DMS 273 treated with DMSO at 0.1 percent for 48 hours (cell line): ENCODE measurements around the gene SLC35B1.
"Not testable (repeated sequence)": the region's sequence is repeated elsewhere in the genome, so short reads cannot be mapped to it uniquely, and the experiment has no call there.

ENCODE experiments used
- DNase-seq: peaks from one replicate; lab custom pipeline; 2025; lab: John Stamatoyannopoulos, UW

Gene SLC35B1

DNA sequence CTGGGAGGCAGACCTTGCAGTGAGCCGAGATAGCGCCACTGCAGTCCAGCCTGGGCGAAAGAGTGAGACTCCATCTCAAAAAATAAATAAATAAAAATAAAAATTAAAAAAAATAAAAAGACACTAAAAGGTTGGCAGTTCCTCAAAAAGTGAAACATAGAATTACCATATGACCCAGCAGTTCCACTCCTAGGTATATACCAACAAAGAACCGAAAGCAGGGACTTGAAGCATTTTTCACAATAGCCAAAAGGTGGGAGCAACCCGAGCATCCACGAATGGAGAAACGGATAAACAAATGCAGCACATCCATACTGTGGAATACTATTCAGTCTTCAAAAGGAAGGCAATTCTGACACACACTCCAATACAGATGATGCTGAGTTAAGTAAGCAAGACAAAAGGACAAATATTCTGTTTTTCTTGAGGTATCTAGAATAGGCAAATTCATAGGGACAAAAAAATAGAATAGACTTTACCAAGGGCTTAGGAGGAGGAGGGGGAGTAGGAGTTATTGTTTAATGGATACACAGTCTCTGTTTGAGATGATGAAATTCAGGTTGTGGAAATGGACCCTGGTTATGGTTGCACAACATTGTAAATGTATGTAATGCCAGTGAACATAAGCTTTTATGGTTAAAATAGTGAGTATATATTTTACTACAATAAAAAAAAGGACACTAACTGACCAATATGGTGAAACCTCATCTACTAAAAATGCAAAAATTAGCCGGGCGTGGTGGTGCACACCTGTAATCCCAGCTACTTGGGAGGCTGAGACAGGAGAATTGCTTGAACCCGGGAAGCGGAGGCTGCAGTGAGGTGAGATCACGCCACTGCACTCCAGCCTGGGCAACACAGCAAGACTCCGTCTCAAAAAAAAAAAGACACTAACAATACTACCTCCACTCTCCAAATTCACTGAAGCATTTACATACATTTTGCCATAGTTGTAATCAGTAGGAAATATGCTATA, 27.0 kb upstream of the SLC35B1 start:
- DNase-seq: no peak

DNA sequence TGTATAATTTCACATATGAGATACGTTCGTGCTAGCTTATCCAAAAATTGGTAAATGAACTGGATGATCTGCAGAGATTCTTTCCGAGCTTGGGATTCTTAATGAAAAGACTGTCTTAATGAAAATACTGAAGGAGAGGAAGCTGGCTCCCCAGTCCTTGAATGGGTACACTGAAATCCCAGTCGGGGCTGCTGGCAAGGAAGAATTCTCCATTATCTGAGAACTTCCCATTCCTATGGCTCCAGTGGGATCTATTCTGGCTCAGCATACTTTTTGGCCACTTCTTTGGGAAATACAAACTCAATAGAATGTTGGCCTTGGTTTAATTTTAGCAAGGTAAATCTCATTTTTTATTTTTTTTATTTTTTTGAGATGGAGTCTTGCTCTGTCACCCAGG, 23.7 kb upstream of the SLC35B1 start:
- DNase-seq: no peak

DNA sequence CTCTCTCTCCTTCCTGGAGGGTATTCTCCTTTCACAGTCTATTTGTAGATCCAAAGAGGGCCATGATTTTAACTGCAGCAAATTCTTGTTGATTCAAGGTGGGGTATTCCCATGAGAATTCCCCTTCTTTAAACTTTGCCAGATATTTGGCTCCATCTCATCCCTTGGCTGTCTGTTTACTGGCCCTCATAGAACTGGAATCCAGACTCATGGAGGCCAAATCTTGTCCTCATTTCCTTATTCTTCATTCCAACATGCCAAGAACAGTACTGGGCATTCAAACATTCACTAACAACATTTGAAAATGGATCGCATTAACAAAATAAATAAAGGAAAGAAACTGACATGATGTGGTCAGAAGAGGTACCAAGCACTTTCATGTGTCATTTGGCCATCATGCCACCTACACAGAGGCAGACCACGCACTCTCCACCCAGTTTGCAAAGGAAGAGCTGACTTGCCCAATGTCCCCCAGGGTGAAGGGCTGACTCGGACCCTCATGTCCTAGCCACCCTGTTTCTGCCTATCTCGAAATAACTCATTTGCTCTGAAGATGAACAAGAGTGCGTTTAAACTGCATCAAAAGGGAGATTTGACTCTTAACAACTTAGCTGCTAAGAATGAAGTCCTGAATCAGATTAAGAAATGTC, 23.1 kb upstream of the SLC35B1 start:
- no peak for DNase-seq

DNA sequence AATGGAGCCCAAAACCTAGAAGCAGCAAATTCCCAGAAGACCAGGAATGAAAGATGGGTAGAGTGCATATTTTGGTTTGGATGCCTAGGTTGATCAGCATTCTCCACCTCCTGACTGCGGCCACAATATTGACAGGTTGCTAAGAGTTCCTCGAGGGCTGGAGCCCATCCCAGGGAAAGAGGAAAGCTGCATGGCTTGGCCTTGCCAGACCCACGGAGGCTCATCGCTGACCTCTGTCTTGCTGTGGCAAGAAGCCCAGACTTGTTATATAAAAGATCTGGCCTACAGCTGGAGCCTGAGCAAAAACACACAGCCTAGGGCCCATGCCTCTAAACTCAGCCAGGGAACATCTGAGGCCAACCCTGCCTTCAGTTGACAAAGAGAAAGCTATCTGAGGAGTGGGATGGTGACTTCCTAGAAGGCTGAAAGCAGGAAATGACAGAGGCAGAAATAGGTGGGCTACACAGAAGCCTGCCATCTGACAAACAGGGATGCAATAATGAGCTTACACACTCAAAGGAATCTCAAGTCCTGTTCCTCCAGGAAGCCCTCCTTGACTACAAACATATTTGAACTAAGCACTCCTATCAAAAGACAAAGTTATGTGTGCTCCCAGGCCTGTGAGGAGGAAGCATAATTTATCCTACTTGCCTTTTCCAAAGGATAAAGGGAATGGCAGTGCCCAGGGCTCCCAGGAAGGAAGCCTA, 22.5 kb upstream of the SLC35B1 start:
- DNase-seq: no peak

DNA sequence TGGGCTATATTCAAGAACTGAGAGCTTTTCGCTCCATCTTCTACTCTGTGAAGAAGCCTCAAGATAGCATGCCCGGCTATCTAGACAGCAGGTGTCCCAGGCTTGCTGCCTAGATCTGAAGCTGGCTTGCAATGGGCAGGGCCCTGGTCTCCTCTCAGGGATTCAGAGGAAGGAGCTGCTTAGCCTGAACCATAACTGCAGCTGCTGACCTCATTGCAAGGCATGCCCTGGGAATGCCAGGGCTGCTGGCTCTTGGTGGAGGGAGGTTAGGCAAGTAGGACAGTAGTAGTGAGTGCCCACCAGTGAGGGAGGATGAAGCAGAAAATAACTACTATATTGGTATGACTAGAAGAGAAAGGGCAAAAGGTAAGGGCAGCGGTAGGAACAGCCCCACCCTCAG, 21.3 kb upstream of the SLC35B1 start:
- no peak for DNase-seq

DNA sequence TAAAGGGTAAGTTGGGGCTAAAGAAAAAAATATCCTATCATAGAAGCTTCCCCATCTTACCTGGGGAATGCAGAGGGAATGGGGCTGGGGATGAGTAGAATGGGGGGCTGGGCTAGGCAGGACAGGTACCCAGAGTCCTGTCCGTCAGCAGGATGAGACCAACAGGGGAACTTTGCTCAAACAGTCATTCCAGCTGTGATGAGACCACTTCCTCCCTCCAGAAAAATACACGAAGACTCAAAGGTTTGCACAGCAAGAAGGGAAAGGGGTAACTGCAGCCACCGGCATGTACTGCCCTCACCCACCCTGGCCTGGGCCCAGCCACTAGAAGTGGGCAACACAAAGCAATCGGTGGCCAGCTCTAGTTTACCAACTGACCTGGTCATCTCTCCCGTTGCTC, 20.7 kb upstream of the SLC35B1 start:
- DNase-seq: no peak

DNA sequence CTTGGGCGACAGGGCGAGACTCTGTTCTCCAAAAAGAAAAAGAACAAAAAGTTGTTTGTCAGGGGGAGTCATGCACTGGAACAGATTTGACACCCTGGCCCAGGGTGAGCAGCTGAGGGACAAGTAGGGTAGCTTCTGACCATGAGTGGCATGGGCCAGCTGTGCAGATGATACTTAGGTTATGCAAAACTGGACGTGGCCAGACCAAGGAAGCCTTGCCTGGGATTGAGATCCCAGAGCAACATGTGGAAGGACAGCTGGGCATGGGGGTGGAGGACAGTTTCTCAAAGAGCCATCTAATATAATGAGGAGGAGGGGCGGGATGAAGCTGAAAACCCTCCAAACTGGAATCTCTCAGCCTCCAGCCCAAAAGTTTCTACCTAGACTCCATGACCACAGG, 19.6 kb upstream of the SLC35B1 start:
- no peak for DNase-seq

DNA sequence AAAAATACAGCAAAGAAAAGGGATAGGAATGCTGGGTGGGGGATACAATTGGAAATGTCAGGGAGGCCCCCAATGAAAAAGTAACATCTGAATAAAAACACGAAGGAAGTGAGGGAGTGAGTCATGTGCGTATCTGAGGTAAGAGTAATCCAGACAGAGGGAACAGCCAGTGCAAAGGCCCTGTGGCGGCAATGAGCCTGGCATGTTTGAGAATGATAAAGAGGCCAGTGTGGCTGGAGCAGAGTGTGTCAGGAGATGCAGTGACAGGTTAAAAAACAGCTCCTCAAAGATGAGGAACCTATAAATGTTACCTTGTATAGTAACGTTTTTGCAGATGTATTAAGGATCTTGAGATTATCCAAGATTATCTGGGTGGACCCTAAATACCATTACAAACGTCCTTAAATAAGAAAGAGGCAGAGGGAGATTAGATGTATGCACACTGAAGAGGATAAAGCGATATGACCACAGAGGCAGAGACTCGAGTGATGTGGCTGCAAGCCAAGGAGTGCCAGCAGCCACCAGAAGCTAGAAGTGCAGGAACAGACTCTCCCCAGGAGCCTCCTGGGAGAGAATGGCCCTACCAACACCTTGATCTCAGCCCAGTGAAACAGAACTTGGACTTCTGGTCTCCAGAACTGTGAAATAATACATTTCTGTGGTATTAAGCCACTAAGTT, 17.8 kb upstream of the SLC35B1 start:
- DNase-seq: no peak

DNA sequence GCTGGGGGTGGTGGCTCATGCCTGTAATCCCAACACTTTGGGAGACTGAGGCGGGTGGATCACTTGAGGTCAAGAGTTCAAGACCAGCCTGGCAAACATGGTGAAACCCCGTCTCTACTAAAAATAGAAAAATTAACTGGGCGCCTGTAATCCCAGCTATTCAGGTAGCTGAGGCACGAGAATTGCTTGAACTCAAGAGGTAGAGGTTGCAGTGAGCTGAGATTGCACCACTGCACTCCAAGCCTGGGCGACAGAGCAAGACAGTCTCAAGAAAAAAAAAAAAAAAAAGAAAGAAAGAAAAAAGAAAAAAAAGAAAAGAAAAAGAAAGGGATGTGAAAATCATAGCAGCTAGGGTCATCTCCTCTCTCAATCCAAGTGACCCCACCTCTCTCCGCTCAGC, 16.8 kb upstream of the SLC35B1 start:
- DNase-seq: not testable (repeated sequence)

DNA sequence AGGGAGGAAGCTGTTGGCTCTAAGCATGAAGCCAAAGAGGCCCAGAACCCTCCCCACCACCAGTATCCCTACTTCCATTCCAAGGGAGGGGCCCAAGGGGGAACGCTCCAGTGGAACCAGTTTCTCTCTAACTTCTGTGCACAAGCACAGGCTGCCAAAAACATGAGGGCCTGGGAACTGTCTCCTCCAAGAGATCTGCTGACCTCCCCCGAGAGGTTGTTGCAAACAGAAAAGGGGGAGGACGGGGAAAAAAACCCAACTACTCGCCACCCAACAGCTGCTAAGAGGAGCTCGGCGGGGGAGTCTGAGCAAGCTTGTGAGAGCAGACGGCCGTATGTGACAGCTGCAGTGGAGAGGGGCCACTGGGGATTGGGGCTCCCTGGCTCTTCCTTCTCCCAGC, 15.7 kb upstream of the SLC35B1 start:
- DNase-seq: peak; percentile 73

DNA sequence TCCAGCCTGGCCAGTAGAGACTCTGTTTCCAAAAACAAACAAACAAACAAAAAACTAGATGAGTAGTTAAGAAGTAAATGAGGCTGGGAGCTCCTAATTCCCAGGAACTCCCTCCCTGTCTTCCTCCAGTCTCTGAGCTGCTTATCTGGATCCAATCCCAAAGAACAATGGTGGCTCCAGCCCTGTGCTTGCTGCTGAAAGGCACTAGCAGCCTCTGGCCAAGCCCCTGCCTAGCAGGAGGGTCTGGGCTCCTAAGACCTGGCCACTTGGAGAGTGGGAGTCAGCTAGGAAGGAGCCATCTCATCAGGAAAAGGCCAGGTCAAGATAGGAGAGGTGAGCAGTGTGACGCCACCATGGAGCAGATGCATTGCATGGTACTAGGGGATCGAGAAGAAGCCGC, 14.3 kb upstream of the SLC35B1 start:
- no peak for DNase-seq

DNA sequence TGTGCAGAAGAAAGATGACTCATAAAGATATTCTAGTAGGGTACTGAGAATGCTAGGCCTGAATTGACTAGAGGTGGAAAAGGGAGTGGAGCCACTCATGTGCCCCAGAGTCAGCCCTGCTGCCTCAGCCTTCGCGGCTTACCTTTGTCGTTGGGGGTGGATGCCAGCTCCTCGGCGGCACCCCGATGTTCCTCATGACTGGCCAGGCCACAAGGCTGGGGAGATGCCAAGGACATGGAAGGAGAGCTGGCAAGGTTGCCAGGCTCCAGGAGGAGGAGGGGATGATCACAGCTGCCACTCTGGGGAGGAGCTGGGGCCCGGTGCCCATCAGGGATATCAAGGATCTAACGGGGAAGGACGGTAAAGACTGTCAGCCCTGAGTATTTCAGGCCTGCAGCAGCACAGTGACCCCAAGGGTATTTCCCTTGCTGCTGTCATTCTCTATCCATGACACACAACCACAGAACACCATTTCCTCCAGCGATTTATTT, 9.7 kb upstream of the SLC35B1 start:
- DNase-seq: no peak

DNA sequence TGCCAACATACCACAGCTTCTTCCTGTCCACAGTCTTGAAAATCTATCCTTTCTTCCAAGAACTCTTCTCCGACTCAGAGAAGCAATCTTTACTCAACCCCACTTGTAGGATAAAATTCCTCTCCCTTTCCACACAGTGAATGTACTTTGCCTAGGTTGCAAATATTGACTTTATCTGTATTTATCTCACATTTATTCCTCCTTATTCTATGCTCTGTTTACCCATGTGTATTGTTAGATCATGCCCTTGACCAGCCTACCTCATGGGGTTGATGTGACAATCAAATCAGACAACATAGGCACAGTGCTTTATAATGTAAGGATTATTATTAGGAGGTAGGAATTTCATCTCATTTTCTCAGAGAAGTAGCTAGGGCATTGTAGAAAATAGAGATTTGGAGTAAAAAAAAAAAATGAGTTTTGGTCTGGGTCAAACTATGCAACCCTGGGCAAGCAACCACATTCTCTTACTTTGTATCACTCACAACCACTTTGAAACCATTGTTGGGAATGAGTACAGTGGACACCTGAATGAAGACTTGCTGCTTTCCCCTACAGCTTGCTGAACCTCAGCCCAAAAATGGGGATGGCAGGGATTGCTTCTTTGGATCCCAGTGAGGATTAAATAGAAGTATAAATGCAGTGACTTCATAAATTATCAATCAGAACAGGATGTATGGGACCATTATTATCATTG, 9.1 kb upstream of the SLC35B1 start:
- no peak for DNase-seq

DNA sequence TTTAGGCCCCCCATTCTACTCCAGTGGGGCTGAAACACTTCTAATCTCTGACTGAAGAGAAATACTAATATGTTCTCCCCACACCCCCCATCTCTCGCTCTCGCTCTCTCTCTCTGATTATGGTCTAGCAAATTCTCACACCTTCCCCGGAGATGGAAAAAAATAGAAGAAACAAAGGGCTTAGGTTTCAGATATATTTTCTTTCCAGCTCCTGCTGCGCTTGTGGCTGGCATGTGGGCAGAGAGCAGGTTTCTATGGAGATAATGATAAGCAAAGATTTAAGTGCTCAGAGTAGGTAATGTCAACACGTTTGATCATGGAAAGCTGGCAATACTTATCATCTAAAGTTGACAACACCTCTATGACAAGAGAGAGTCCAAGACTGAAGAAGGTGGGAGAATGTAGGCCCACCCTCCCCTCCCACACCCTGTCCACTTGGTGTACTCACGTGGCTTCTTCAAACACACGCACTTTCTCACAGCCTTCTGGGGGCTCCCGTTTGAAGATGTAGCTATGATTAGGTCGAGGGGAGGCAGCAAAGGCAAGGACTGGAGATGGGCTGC, 8.0 kb upstream of the SLC35B1 start:
- DNase-seq: no peak

DNA sequence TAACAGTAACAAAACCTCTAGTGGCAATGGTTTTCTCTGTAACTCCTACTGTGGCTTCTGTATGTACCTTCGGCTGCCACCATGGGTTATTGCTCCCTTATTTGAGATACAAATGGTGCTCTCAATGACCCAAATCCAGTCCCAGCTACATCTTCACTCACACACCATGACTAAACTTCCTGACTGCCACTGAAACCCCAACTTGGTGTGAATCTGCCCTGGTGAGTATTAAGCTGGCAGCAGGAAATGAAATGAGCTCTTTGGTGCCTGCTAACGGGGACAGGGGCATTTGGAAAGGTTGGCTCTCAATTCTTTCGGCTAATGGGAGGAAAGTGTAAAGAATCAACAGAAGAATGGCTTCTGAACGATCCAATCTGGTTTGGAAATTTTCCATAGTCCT, 7.5 kb upstream of the SLC35B1 start:
- no peak for DNase-seq

DNA sequence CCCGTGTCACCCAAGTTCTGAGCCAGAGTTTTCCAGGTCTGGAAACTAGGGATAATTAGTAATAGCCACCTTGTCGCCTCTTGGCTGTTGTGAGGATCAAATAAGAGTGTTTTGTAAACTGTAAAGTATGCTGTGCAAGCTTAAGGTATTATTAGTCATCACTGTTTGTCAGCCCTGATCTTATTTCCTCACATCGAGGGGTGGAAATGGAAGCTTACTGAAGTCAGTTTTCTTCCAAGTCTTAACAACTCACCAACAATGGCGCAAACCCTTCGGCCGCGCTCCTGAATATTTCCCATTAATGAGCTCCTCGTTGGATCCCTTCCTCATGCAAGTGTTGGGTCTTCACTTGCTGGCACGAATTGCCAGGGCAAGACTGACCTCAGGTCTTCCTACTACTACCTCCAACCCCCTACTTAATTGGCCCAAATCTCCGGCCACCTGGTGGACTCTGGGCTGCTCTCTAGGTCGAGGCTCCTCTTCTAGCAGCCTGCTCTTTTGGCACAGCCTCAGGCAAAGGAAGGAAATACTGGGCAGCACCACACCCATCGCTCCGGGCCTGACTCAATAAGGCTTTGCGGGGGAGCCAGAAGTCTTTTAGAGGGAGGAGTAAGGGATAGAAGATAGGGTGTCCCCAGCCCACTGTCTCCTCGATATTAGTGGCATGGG, 885 bp upstream of the SLC35B1 start:
- no peak for DNase-seq

DNA sequence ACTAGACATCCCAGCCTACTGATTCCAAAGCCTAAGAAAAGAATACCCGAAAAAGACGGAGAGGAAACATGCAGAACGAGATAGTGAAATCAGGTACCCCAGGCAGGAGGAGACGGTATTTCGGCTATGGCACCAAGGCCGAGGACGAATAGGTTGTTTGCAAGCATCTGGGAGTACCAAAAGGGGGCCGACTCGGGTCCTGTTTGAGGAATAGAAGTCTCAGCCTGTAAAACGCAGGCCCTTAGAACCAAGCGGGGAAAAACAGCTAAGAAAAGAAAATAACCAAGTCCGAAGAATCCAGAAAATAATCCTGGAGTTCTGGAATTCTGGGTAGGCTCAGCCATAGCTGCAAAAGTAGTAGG, 537 bp downstream of the SLC35B1 start:
- DNase-seq: no peak

DNA sequence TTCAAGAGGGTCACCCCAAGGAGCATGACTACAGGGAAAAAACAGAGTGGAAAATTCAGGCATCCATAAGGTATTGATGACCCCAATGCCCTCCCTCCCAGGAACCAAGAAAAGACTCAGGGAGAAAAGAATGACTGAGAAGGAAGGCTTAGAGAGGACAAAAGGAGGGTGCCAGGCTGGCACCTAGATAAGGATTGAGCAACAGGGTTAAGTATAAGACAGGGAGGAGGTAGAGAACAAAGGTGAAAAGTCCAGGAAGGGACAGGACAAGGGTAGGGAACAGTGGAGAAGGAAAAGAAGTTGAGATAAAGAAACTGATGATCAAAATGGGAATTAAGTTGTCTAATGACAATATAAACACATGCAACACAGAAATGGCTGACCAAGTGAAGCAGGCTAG, 2.5 kb downstream of the SLC35B1 start:
- DNase-seq: no peak

DNA sequence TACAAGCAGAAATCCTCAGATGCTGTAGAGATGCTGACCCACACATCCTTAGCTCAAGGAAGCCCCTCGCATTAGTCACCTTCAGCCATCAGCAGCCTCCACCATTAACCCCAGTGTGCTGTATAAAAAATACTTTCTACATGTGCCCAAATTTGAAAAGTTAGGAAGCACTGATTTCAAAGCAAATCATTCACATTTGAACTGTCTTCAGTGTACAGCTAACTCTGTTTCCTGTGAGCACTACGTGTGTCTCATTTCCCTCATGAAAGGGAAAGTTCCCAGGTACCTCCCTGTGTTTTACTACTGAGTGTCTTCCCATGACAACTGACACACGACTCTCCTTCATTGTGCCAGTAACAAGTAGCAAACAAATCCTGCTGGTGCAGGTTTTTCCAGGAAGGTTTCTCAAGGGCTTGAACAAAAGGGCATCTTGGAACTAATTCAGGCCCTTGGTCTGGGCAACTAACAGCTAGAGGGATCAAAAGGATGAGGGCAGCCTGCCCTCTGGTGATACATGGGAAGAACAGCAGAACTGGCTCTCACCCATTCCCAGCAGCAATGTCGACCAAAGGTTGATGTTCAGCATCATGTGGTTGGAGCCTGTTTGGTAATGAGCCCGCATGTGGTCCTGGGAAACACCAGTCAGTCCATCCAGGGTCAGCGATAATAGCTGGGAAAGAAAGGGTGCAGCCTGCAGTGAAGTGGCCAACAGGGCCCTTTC, 4.0 kb downstream of the SLC35B1 start:
- peak; percentile 31 for DNase-seq

DNA sequence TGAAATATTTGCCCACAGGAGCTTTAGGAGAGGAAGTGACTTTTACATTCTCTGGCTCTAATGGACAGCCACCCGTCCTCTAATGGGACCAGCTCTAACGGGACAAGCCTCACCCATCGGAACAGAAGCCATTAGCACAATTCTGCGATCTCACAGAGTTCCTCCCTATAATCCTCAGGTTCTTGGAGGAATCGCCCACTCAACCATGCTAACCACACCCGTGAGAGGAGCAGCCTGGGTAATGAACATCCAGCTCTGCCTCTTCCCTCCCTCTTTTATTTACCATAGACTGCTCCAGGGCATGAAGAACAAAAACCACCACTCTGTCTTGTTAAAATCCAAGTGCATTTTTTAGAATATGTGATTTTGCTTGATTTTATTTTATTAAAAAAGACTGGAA, 6.8 kb downstream of the SLC35B1 start:
- no peak for DNase-seq
